Endodermal cell (in vitro differentiated cells): ENCODE results near the gene ABCC5. TPM values are rescaled to one million over a fixed set of nuclear protein-coding genes. Genes with fewer than 3 reads are reported as not detected.

Experiments used
- DNase-seq: peaks from one replicate; pipeline ENCODE4 v3.0.0-alpha.2; 2017
- H3K27ac ChIP-seq: 2 replicates; pipeline ENCODE4 v1.5.1; 2013; ENCODE audit warnings: mild to moderate bottlenecking, low read depth, low read length, moderate library complexity
- H3K27me3 ChIP-seq: 2 replicates; pipeline ENCODE4 v1.6.1; 2013; ENCODE audit warnings: mild to moderate bottlenecking, low read length, moderate library complexity; ENCODE audit not compliant: insufficient read depth, control insufficient read depth, poor library complexity, severe bottlenecking
- H3K36me3 ChIP-seq: 2 replicates; pipeline ENCODE4 v1.7.0; 2013; ENCODE audit warnings: mild to moderate bottlenecking, low read length, moderate library complexity; ENCODE audit not compliant: control insufficient read depth, insufficient read depth
- H3K4me1 ChIP-seq: one replicate; pipeline ENCODE4 v1.7.0; 2013; ENCODE audit warnings: low read length; ENCODE audit not compliant: control insufficient read depth, insufficient read depth
- H3K4me3 ChIP-seq: 2 replicates; pipeline ENCODE4 v1.5.1; 2013; ENCODE audit warnings: mild to moderate bottlenecking, low read length, moderate library complexity
- H3K9ac ChIP-seq: 2 replicates; pipeline ENCODE4 v1.6.1; 2013; ENCODE audit warnings: mild to moderate bottlenecking, low read length, moderate library complexity; ENCODE audit not compliant: poor library complexity, severe bottlenecking; ENCODE audit errors: extremely low read depth
- H3K9me3 ChIP-seq: 2 replicates; pipeline ENCODE4 v1.6.1; 2013; ENCODE audit warnings: mild to moderate bottlenecking, low read length, moderate library complexity; ENCODE audit not compliant: control insufficient read depth
- H3K27ac Mint-ChIP-seq: 2 replicates; pipeline ENCODE4 v1.8.0; 2020; ENCODE audit warnings: mixed read lengths
- H3K27me3 Mint-ChIP-seq: 2 replicates; pipeline ENCODE4 v1.8.0; 2021; ENCODE audit warnings: mild to moderate bottlenecking, mixed read lengths; ENCODE audit not compliant: insufficient read depth
- H3K36me3 Mint-ChIP-seq: 2 replicates; pipeline ENCODE4 v1.8.0; 2020; ENCODE audit warnings: low read depth, mixed read lengths
- H3K4me1 Mint-ChIP-seq: 2 replicates; pipeline ENCODE4 v1.8.0; 2020; ENCODE audit warnings: mixed read lengths
- H3K4me3 Mint-ChIP-seq: 2 replicates; pipeline ENCODE4 v1.8.0; 2020; ENCODE audit warnings: mild to moderate bottlenecking, moderate library complexity, mixed read lengths
- H3K9me3 Mint-ChIP-seq: 2 replicates; pipeline ENCODE4 v1.8.0; 2020; ENCODE audit warnings: mild to moderate bottlenecking, mixed read lengths
- CTCF ChIP-seq: fragments of 200-600 bp; sonication (generic); conservative IDR thresholded peaks from 2 replicates; pipeline ENCODE4 v1.5.0; 2021; ENCODE audit warnings: antibody characterized with exemption, mild to moderate bottlenecking
- WGBS, 2 experiments: methylation state at CpG; one replicate each; pipeline versions ENCODE4 v1.1.5 to v1.1.7; 2013; ENCODE audit warnings: missing lambda C conversion rate in 2 of 2, mixed read lengths in 1 of 2; ENCODE audit not compliant: insufficient coverage in 1 of 2, insufficient read length in 1 of 2; 5-methylcytosine and 5-hydroxymethylcytosine counted together
- total RNA-seq, 2 donors: library from RNA; stranded (reverse); fragmentation: NEBNext Ultra II Directional in 1 of 2; extraction: Animal tissue kit (Norgen Biotek cat#: 25700) in 1 of 2; gene quantifications; 2 replicates in 1 of 2; 3 replicates in 1 of 2; pipeline ENCODE4 v1.2.1, GENCODE V29; 2021

Gene ABCC5
- total RNA-seq, 2 donors from 2014 or later, result 32.8 to 35.7 TPM

DNA sequence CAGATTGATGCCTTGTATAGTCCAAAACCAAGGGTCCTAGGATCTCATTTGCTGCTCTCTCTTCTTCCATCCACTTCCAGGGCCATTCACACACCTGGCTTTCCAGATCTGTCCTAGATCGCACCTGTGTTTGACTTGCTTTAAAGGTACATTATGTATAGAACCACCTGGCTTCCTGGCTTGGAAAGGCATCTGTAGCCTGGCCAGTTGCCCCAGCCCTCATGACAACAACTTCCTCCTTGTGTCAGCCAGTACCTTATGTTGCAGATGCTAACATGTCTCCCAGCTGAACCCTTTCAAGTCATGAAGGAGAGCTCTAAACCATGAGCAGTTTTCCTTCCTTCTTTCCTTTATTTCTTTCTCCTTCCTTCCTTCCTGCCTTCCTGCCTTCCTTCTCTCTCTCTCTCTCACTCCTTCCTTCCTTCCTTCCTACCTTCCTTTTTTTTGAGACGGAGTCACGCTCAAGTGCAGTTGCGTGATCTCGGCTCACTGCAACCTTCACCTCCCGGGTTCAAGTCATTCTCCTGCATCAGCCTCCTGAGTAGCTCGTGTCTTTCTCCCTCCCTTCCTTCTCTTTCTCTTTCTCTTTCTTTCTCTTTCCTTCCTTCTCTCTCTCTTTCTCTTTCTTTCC lies 32.6 kb upstream of the ABCC5 start:
- H3K27ac Mint-ChIP-seq, result no peak overlapping the region
- no peak for TF ChIP-seq CTCF
- Histone ChIP-seq H3K27me3 (peaks cover 8% of the 10 kb centered on the region), H3K36me3 (no peaks in the 10 kb centered on the region), H3K4me3 (no peak overlapping the region), H3K4me1 (no peaks in the 10 kb centered on the region), H3K9me3 (no peaks in the 10 kb centered on the region), H3K27ac (no peak overlapping the region), H3K9ac (no peak overlapping the region)
- peaks cover 12% of the 10 kb centered on the region for H3K27me3 Mint-ChIP-seq
- H3K4me1 Mint-ChIP-seq, result no peaks in the 10 kb centered on the region
- DNase-seq, result no peak
- whole genome bisulfite sequencing, 2 experiments, result 88 to 90% methylated on average over 5 to 7 of the region's 7 CpGs
- H3K9me3 Mint-ChIP-seq, result no peaks in the 10 kb centered on the region
- H3K4me3 Mint-ChIP-seq, result no peak overlapping the region
- H3K36me3 Mint-ChIP-seq, result no peaks in the 10 kb centered on the region

DNA sequence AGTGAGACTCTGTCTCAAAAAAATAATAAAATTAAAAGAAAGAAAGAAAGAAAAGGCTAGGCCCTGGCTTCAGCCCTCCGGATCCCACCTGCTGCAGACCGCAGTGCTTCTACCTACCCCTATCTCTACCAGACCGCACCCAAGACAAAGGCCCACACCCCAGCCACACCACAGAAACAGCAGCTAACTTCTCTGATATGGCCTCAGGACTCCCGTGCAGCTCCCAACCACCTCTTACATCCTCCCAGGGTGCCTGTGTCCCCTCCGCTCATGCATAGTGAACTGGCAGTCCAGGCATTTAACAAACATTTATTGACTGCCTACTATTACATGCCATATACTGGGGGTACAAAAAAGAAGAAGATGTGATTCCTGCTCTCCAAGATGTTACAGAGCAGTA lies 28.3 kb upstream of the ABCC5 start:
- no peak overlapping the region for H3K27ac ChIP-seq
- no peak overlapping the region for H3K4me3 ChIP-seq
- no peaks in the 10 kb centered on the region for H3K36me3 ChIP-seq
- TF ChIP-seq CTCF, result no peak
- peaks cover 8% of the 10 kb centered on the region for H3K27me3 ChIP-seq
- no peak for DNase-seq
- Mint-ChIP-seq H3K4me1 (no peaks in the 10 kb centered on the region), H3K27ac (no peak overlapping the region), H3K9me3 (no peaks in the 10 kb centered on the region), H3K27me3 (peaks cover 6% of the 10 kb centered on the region), H3K4me3 (no peak overlapping the region), H3K36me3 (no peaks in the 10 kb centered on the region)
- no peaks in the 10 kb centered on the region for H3K4me1 ChIP-seq
- 93 to 97% methylated on average over 3 to 5 of the region's 5 CpGs for WGBS, 2 experiments
- H3K9ac ChIP-seq, result no peak overlapping the region
- no peaks in the 10 kb centered on the region for H3K9me3 ChIP-seq

DNA sequence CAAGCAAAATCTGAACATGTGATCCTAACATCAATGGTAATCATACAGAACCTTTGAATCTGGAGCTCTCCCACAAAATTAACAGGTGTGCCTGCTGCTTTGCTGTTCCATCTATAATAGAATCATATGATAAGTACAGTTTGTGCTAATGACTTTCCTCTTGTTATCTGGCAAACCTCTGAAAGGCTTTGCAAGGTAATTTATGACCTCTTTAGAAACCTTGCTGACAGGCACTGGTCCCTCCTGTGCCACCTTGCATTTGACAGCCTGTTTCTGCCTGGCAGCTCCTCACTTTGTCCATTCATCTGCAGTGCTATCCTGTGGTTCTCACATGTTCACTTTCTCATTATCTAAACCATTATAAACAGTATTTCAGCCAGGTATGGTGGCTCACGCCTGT lies 24.9 kb upstream of the ABCC5 start:
- no peaks in the 10 kb centered on the region for H3K9me3 Mint-ChIP-seq
- H3K36me3 Mint-ChIP-seq, result no peaks in the 10 kb centered on the region
- H3K4me1 Mint-ChIP-seq, result no peaks in the 10 kb centered on the region
- H3K4me3 ChIP-seq, result no peak overlapping the region
- H3K27ac ChIP-seq, result no peak overlapping the region
- no peaks in the 10 kb centered on the region for H3K27me3 ChIP-seq
- H3K27ac Mint-ChIP-seq, result no peak overlapping the region
- H3K9me3 ChIP-seq, result no peaks in the 10 kb centered on the region
- H3K4me1 ChIP-seq, result no peaks in the 10 kb centered on the region
- no peak for DNase-seq
- TF ChIP-seq CTCF, result no peak
- no peaks in the 10 kb centered on the region for H3K36me3 ChIP-seq
- WGBS, 2 experiments, result 89 to 91% methylated on average over 1 of the region's 1 CpG
- no peak overlapping the region for H3K9ac ChIP-seq
- H3K27me3 Mint-ChIP-seq, result no peaks in the 10 kb centered on the region
- no peak overlapping the region for H3K4me3 Mint-ChIP-seq
